Body of pancreas (tissue), 4 donors: ENCODE data around the gene THAP12. TPM values are rescaled to one million over a fixed set of nuclear protein-coding genes. Genes with fewer than 3 reads are reported as not detected.
A peak's percentile ranks its signal among the peaks of the same experiment; 100 is the strongest.
"Not testable (repeated sequence)": the region's sequence is repeated elsewhere in the genome, so short reads cannot be mapped to it uniquely, and the experiment has no call there.

ENCODE experiments used
- ATAC-seq: fragments of 150-250 bp; one replicate; pipeline ENCODE4 v1.9.1; 2016
- DNase-seq, 4 donors: peaks; one replicate each; pipeline ENCODE4 v3.0.0-alpha.2; 2019
- H3K27ac ChIP-seq, 4 donors: fragments of 200-600 bp; sonication (generic); 1 replicate in 3 of 4; 2 replicates in 1 of 4; pipeline versions ENCODE4 v1.5.1 to v1.6.1; 2016 to 2019; ENCODE audit warnings: mild to moderate bottlenecking in 1 of 4, mixed read lengths in 1 of 4, moderate library complexity in 1 of 4
- H3K27me3 ChIP-seq, 2 donors: fragments of 200-600 bp; sonication (generic); one replicate each; pipeline ENCODE4 v1.6.0; 2016; ENCODE audit warnings: mild to moderate bottlenecking in 1 of 2
- H3K36me3 ChIP-seq, 2 donors: fragments of 200-600 bp; sonication (generic); replicated peaks in 1 of 2; 2 replicates each; pipeline ENCODE4 v1.5.1; 2016; ENCODE audit warnings: low read depth in 2 of 2; ENCODE audit not compliant: insufficient read depth in 1 of 2
- H3K4me1 ChIP-seq: fragments of 200-600 bp; sonication (generic); one replicate; pipeline ENCODE4 v1.6.0; 2016
- H3K4me3 ChIP-seq, 2 donors: fragments of 200-600 bp; sonication (generic); 1 replicate in 1 of 2; 2 replicates in 1 of 2; pipeline ENCODE4 v1.5.1; 2016 to 2019
- H3K9me3 ChIP-seq, 3 donors: fragments of 200-600 bp; sonication (generic); 1 replicate in 2 of 3; 2 replicates in 1 of 3; pipeline ENCODE4 v1.5.1; 2016
- POLR2A ChIP-seq, 3 donors: fragments of 450-650 bp; IDR thresholded peaks; one replicate each; pipeline ENCODE4 v1.6.1; 2016; ENCODE audit warnings: antibody characterized with exemption in 3 of 3, mild to moderate bottlenecking in 2 of 3
- WGBS, 2 donors: methylation state at CpG; one replicate each; pipeline ENCODE4 v1.1.5; 2017; 5-methylcytosine and 5-hydroxymethylcytosine counted together
- intact Hi-C: fragments of 100-400 bp; cut with DNase I; formaldehyde crosslinking; loops from one replicate; pipeline ENCODE4 v1.15.1; 2023
- total RNA-seq, 2 donors: library from RNA; depleted of rRNA; stranded (reverse); fragments of >200 nt; gene quantifications; one replicate each; pipeline ENCODE4 v1.1.0, GENCODE V29; 2016
- TF ChIP-seq, protein P1 (sequence below), 7 experiments: fragments of 450-650 bp in 4 of 7; fragments of 200-600 bp in 3 of 7; sonication (generic) in 3 of 7; IDR thresholded peaks; one replicate each; pipeline ENCODE4 v1.5.1; 2016 to 2019; ENCODE audit warnings: antibody characterized with exemption in 7 of 7

THAP12 gene
- total RNA-seq, 2 donors from 2014 or later = 42.5 to 47.5 TPM

- H3K9me3 ChIP-seq = no peaks in the 10 kb centered on the region
- 79 to 89% methylated on average over 8 of the region's 8 CpGs for WGBS, 2 donors
- DNase-seq = peak in 1 of 4 donors; percentile 16
Measured at GRCh38 chr11:76329084-76329648, 51.8 kb downstream of the THAP12 start.

DNA sequence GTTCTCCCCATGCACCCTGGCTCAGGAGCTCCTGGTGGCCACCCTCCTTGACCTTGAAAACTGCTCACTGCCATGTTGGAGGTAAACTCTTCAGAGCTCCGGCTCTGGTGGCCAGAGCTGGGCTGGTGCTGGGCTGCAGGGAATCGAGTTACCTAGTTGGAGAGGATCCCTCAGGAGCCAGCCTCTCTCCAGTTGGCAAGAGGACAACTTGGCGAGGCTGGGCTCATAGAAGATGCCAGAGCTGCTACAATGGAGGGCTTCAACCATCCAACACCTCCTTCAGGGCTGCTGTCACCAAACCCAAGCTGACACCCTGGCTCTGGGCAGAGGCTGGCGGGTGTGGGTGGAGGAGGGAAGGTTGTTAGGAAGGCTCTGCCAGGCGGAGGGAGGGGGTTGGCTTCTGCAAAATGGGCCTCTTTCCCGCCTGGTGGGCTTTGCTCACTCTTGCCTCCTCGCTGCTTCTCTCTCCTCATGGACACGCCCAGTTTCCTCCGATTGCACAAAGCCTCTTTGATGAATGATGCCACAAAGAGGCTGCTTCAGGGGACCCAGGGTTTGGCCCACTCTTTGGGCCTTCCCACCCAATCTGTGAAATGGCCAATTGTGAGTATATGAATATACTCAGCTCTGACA, 53.1 kb downstream of the THAP12 start:
- TF ChIP-seq POLR2A (IDR thresholded peaks at IDR 0.05) = no peak
- TF ChIP-seq, protein P1, sequence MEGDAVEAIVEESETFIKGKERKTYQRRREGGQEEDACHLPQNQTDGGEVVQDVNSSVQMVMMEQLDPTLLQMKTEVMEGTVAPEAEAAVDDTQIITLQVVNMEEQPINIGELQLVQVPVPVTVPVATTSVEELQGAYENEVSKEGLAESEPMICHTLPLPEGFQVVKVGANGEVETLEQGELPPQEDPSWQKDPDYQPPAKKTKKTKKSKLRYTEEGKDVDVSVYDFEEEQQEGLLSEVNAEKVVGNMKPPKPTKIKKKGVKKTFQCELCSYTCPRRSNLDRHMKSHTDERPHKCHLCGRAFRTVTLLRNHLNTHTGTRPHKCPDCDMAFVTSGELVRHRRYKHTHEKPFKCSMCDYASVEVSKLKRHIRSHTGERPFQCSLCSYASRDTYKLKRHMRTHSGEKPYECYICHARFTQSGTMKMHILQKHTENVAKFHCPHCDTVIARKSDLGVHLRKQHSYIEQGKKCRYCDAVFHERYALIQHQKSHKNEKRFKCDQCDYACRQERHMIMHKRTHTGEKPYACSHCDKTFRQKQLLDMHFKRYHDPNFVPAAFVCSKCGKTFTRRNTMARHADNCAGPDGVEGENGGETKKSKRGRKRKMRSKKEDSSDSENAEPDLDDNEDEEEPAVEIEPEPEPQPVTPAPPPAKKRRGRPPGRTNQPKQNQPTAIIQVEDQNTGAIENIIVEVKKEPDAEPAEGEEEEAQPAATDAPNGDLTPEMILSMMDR (IDR thresholded peaks at IDR 0.05) = no peak
- H3K27ac ChIP-seq = no peak overlapping the region
- no peaks in the 10 kb centered on the region for H3K4me1 ChIP-seq
- no peaks in the 10 kb centered on the region for H3K36me3 ChIP-seq
- 91 to 100% methylated on average over 4 to 9 of the region's 9 CpGs for WGBS, 2 donors
- H3K4me3 ChIP-seq = no peak overlapping the region
- no peak for DNase-seq
- no peak for ATAC-seq
- intact Hi-C loops = no loop called here
- no peaks in the 10 kb centered on the region for H3K27me3 ChIP-seq
- H3K9me3 ChIP-seq = no peaks in the 10 kb centered on the region

More at GRCh38 chr11:76329084-76329648, 51.8 kb downstream of the THAP12 start:
- ATAC-seq = no peak
- TF ChIP-seq, protein P1 (IDR thresholded peaks at IDR 0.05) = no peak
- TF ChIP-seq POLR2A (IDR thresholded peaks at IDR 0.05) = no peak
- H3K27me3 ChIP-seq = no peaks in the 10 kb centered on the region
- H3K27ac ChIP-seq = no peak overlapping the region
- H3K36me3 ChIP-seq = no peaks in the 10 kb centered on the region
- no peaks in the 10 kb centered on the region for H3K4me1 ChIP-seq
- H3K4me3 ChIP-seq = no peak overlapping the region
- intact Hi-C loops = no loop called here

GRCh38 chr11:76327202-76327601, 53.7 kb downstream of the THAP12 start:
- intact Hi-C loops = no loop called here
- WGBS, 2 donors = 5 to 20% methylated on average over 1 of the region's 1 CpG
- ATAC-seq (no peak), DNase-seq (no peak)
- TF ChIP-seq, protein P1 (IDR thresholded peaks at IDR 0.05) = no peak
- TF ChIP-seq POLR2A (IDR thresholded peaks at IDR 0.05) = no peak
- H3K4me3 ChIP-seq = no peak overlapping the region
- peaks cover 6% of the 10 kb centered on the region for H3K4me1 ChIP-seq
- no peaks in the 10 kb centered on the region for H3K9me3 ChIP-seq
- H3K27me3 ChIP-seq = no peaks in the 10 kb centered on the region
- no peak overlapping the region for H3K27ac ChIP-seq
- no peaks in the 10 kb centered on the region for H3K36me3 ChIP-seq

GRCh38 chr11:76325185-76325584, 55.7 kb downstream of the THAP12 start:
- no peak for ATAC-seq
- H3K4me1 ChIP-seq = peaks cover 15% of the 10 kb centered on the region
- intact Hi-C loops = no loop called here
- DNase-seq = no peak
- 81 to 88% methylated on average over 2 of the region's 2 CpGs for WGBS, 2 donors
- no peak overlapping the region for H3K4me3 ChIP-seq
- H3K36me3 ChIP-seq = no peaks in the 10 kb centered on the region
- H3K27me3 ChIP-seq = no peaks in the 10 kb centered on the region
- TF ChIP-seq, protein P1 (IDR thresholded peaks at IDR 0.05) = no peak
- TF ChIP-seq POLR2A (IDR thresholded peaks at IDR 0.05) = no peak
- no peaks in the 10 kb centered on the region for H3K9me3 ChIP-seq
- no peak overlapping the region for H3K27ac ChIP-seq

DNA sequence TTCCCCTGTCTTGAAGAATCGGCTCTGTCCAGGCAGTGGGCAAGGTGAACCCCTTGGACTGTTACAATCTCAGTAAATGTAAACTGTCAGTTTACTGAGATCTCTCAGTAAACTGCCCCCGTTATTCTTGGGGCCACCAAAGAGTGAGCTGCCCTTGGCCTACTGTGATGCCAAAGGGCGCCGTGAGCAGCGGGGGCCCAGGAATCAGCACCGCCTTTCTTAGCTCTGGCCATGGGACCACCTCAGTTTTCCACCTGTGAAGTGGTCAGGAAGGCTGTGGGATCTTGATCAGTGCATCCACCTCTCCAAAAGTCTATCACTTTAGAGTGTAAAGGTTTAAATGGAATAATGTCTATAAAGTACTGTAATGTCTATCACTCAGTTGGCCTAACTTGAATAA, 57.1 kb downstream of the THAP12 start:
- no peaks in the 10 kb centered on the region for H3K36me3 ChIP-seq
- no peak for ATAC-seq
- peaks cover 15% of the 10 kb centered on the region for H3K4me1 ChIP-seq
- TF ChIP-seq POLR2A (IDR thresholded peaks at IDR 0.05) = no peak
- TF ChIP-seq, protein P1 (IDR thresholded peaks at IDR 0.05) = no peak
- no peak overlapping the region for H3K4me3 ChIP-seq
- H3K9me3 ChIP-seq = no peaks in the 10 kb centered on the region
- DNase-seq = no peak
- WGBS, 2 donors = 91 to 95% methylated on average over 6 of the region's 6 CpGs
- intact Hi-C loops = no loop called here
- H3K27me3 ChIP-seq = no peaks in the 10 kb centered on the region
- no peak overlapping the region for H3K27ac ChIP-seq

- H3K4me3 ChIP-seq, intact Hi-C loops, H3K27me3 ChIP-seq, H3K36me3 ChIP-seq, H3K9me3 ChIP-seq, ATAC-seq, H3K27ac ChIP-seq, DNase-seq: not testable (repeated sequence)
- H3K4me1 ChIP-seq = peaks cover 19% of the 10 kb centered on the region
- WGBS, 2 donors = 87 to 97% methylated on average over 2 of the region's 2 CpGs
Measured at GRCh38 chr11:76323375-76323774, 57.6 kb downstream of the THAP12 start.
